ENCODE measurements around the gene ATP8B4. TPM values are rescaled to one million over a fixed set of nuclear protein-coding genes. Genes with fewer than 3 reads are reported as not detected.

Gene ATP8B4
- total and polyA plus RNA-seq, 2 donors from 2014 or later = 2.1 to 12.5 TPM

GRCh38 chr15:49823987-49824774 lies 294.9 kb downstream of the ATP8B4 start:
- FAIRE-seq (no peak), DNase-seq (no peak)
- Histone ChIP-seq H3K27ac (ENCODE audit: low read depth in 2 of 2, low read length in 2 of 2) (no peak overlapping the region), H3K4me3 (ENCODE audit: low read length in 3 of 3) (no peak overlapping the region), H3K9ac (ENCODE audit: low read length in 3 of 3) (no peak overlapping the region), H3K9me3 (ENCODE audit: control insufficient read depth in 2 of 3, insufficient read depth in 1 of 3, low read length in 3 of 3) (no peaks in the 10 kb centered on the region), H3K27me3 (ENCODE audit: control insufficient read depth, insufficient read depth, low read length) (no peaks in the 10 kb centered on the region), H3K36me3 (ENCODE audit: control insufficient read depth in 2 of 3, insufficient read depth in 3 of 3, low read length in 3 of 3) (no peaks in the 10 kb centered on the region), H3K4me1 (ENCODE audit: control insufficient read depth in 2 of 3, insufficient read depth in 2 of 3, low read depth in 1 of 3, low read length in 3 of 3) (no peaks in the 10 kb centered on the region)
- intact Hi-C loops (cut with DNase I) = no loop called here
- TF ChIP-seq CTCF (IDR thresholded peaks at IDR 0.05; ENCODE audit: borderline replicate concordance, extremely low read depth, insufficient read depth) = no peak

- H3K27me3 ChIP-seq (ENCODE audit: control insufficient read depth, insufficient read depth, low read length) = no peaks in the 10 kb centered on the region
- DNase-seq = no peak
- H3K9me3 ChIP-seq (ENCODE audit: control insufficient read depth in 2 of 3, insufficient read depth in 1 of 3, low read length in 3 of 3) = no peaks in the 10 kb centered on the region
- H3K9ac ChIP-seq (ENCODE audit: low read length in 3 of 3) = no peak overlapping the region
- no peak overlapping the region for H3K27ac ChIP-seq (ENCODE audit: low read depth in 2 of 2, low read length in 2 of 2)
- TF ChIP-seq CTCF (IDR thresholded peaks at IDR 0.05; ENCODE audit: borderline replicate concordance, extremely low read depth, insufficient read depth) = no peak
- no peak for FAIRE-seq
- H3K36me3 ChIP-seq (ENCODE audit: control insufficient read depth in 2 of 3, insufficient read depth in 3 of 3, low read length in 3 of 3) = no peaks in the 10 kb centered on the region
- H3K4me3 ChIP-seq (ENCODE audit: low read length in 3 of 3) = no peak overlapping the region
- intact Hi-C loops (cut with DNase I) = no loop called here
- no peaks in the 10 kb centered on the region for H3K4me1 ChIP-seq (ENCODE audit: control insufficient read depth in 2 of 3, insufficient read depth in 2 of 3, low read depth in 1 of 3, low read length in 3 of 3)
These were observed 301.9 kb downstream of the ATP8B4 start for GRCh38 chr15:49817100-49817499.

GRCh38 chr15:49815950-49816349 lies 303.1 kb downstream of the ATP8B4 start:
- Histone ChIP-seq H3K4me3 (ENCODE audit: low read length in 3 of 3) (no peak overlapping the region), H3K9ac (ENCODE audit: low read length in 3 of 3) (no peak overlapping the region), H3K4me1 (ENCODE audit: control insufficient read depth in 2 of 3, insufficient read depth in 2 of 3, low read depth in 1 of 3, low read length in 3 of 3) (no peaks in the 10 kb centered on the region), H3K27ac (ENCODE audit: low read depth in 2 of 2, low read length in 2 of 2) (no peak overlapping the region), H3K36me3 (ENCODE audit: control insufficient read depth in 2 of 3, insufficient read depth in 3 of 3, low read length in 3 of 3) (no peaks in the 10 kb centered on the region), H3K9me3 (ENCODE audit: control insufficient read depth in 2 of 3, insufficient read depth in 1 of 3, low read length in 3 of 3) (no peaks in the 10 kb centered on the region), H3K27me3 (ENCODE audit: control insufficient read depth, insufficient read depth, low read length) (no peaks in the 10 kb centered on the region)
- TF ChIP-seq CTCF (IDR thresholded peaks at IDR 0.05; ENCODE audit: borderline replicate concordance, extremely low read depth, insufficient read depth) = no peak
- FAIRE-seq (no peak), DNase-seq (peak in 1 of 5 donors; percentile 18)
- intact Hi-C loops (cut with DNase I) = no loop called here

Measured in kidney (tissue), 14 donors.